Type B pancreatic cell (in vitro differentiated cells): ENCODE results near the gene PSMC4. TPM values are rescaled to one million over a fixed set of nuclear protein-coding genes. Genes with fewer than 3 reads are reported as not detected.

Experiments used
- DNase-seq: peaks from one replicate; pipeline ENCODE4 v3.0.0; 2021; ENCODE audit warnings: mixed read lengths; ENCODE audit not compliant: unreplicated experiment; ENCODE audit errors: extremely low spot score
- H3K27ac Mint-ChIP-seq: 2 replicates; pipeline ENCODE4 v1.8.0; 2021; ENCODE audit warnings: mild to moderate bottlenecking, mixed read lengths
- H3K27me3 Mint-ChIP-seq: 2 replicates; pipeline ENCODE4 v1.8.0; 2021; ENCODE audit warnings: mixed read lengths
- H3K36me3 Mint-ChIP-seq: 2 replicates; pipeline ENCODE4 v1.8.0; 2021; ENCODE audit warnings: mixed read lengths
- H3K4me1 Mint-ChIP-seq: one replicate; pipeline ENCODE4 v1.8.0; 2021; ENCODE audit warnings: mixed read lengths; ENCODE audit not compliant: unreplicated experiment
- H3K4me3 Mint-ChIP-seq: 2 replicates; pipeline ENCODE4 v1.8.0; 2021; ENCODE audit warnings: mild to moderate bottlenecking, mixed read lengths
- H3K9me3 Mint-ChIP-seq: 2 replicates; pipeline ENCODE4 v1.8.0; 2021; ENCODE audit warnings: mixed read lengths
- long read RNA-seq: library from polyadenylated mRNA; unstranded; transcript quantifications from one replicate; pipeline ENCODE4 v2.0.0, GENCODE V29; 2020
- total RNA-seq: library from RNA; stranded (reverse); gene quantifications from 2 replicates; pipeline ENCODE4 v1.2.1, GENCODE V29; 2021; ENCODE audit warnings: low replicate concordance
- TF ChIP-seq, protein P1 (sequence below): fragments of 200-600 bp; sonication (generic); conservative IDR thresholded peaks from 2 replicates; pipeline ENCODE4 v1.5.0; 2021; ENCODE audit warnings: antibody characterized with exemption, mild to moderate bottlenecking

PSMC4 gene
- total RNA-seq = 100 and 102 TPM in 2 replicates
- long read RNA-seq, transcript PSMC4-201 (11 exons, 1,591 nt) = major isoform, 556 of 588 reads
- long read RNA-seq, partial matches to known transcripts = 12 of 588 reads
- long read RNA-seq, other reads (novel, unspliced or antisense) = 11 of 588 reads

DNA sequence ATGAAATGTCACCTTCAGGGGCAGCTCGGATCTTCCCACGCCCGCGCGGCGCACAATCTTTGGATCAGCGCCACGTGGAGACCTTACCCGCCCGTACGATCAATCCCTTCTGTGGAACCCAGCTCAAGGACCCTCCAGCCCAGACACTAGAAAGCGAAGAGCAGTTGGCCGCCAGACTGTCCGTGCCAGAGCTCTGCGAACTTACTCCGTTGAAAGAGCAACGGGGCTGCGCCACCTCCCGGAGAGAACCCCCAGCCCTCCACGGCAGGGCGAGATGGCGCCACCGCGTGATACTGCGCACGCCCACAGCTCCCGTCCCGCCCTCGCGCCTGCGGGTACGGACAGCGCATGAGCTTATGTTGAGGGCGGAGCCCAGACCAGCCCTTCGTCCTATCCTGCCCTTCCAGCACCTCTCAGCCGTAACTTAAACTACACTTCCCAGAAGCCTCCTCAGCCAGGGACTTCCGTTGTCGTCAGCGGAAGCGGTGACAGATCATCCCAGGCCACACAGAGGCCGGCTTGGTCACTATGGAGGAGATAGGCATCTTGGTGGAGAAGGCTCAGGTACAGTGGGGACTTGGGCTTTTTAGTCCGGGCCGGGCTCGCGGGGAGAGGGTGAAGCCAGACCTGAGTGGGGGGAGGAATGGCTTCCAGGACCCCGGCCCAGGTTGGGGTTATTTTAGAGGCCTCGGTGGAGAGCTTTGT lies at the start of gene PSMC4:
PSMC4 (plus strand) TSS at position 491 of the 705 bp plus-strand sequence; CDS start at position 529, 38 bp downstream.
- Mint-ChIP-seq H3K27me3 (no peaks in the 10 kb centered on the region), H3K36me3 (peaks cover 31% of the 10 kb centered on the region), H3K4me3 (peak within 1 kb of the TSS; percentile 100), H3K27ac (peak within 1 kb of the TSS; percentile 97), H3K9me3 (no peaks in the 10 kb centered on the region), H3K4me1 (peaks cover 25% of the 10 kb centered on the region)
- TF ChIP-seq, protein P1, sequence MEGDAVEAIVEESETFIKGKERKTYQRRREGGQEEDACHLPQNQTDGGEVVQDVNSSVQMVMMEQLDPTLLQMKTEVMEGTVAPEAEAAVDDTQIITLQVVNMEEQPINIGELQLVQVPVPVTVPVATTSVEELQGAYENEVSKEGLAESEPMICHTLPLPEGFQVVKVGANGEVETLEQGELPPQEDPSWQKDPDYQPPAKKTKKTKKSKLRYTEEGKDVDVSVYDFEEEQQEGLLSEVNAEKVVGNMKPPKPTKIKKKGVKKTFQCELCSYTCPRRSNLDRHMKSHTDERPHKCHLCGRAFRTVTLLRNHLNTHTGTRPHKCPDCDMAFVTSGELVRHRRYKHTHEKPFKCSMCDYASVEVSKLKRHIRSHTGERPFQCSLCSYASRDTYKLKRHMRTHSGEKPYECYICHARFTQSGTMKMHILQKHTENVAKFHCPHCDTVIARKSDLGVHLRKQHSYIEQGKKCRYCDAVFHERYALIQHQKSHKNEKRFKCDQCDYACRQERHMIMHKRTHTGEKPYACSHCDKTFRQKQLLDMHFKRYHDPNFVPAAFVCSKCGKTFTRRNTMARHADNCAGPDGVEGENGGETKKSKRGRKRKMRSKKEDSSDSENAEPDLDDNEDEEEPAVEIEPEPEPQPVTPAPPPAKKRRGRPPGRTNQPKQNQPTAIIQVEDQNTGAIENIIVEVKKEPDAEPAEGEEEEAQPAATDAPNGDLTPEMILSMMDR = peak; percentile 75
- DNase-seq = peak; percentile 98

DNA sequence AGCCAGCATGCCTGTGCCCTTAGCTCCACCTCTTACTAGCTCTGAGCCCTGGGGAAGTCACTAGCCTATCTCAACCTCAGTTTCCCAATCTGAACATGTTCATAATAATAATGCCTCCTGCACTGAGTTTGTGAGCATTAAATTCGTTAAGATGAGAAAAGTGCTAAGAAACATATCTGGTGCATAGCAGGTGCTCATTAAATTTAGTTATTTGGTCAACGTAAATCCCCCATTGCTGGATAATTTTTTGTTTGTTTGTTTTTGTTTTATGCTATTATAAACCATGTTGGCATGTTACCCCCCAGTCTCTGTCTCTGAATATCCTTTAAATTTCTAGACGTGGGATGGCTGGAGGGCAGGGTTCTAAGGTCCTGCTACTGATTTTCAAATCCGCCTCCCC lies 47.1 kb upstream of the PSMC4 start:
- no peaks in the 10 kb centered on the region for H3K36me3 Mint-ChIP-seq
- H3K4me1 Mint-ChIP-seq = no peaks in the 10 kb centered on the region
- H3K27ac Mint-ChIP-seq = no peak overlapping the region
- H3K9me3 Mint-ChIP-seq = no peaks in the 10 kb centered on the region
- DNase-seq = no peak
- TF ChIP-seq, protein P1 = no peak
- no peak overlapping the region for H3K4me3 Mint-ChIP-seq
- no peaks in the 10 kb centered on the region for H3K27me3 Mint-ChIP-seq

DNA sequence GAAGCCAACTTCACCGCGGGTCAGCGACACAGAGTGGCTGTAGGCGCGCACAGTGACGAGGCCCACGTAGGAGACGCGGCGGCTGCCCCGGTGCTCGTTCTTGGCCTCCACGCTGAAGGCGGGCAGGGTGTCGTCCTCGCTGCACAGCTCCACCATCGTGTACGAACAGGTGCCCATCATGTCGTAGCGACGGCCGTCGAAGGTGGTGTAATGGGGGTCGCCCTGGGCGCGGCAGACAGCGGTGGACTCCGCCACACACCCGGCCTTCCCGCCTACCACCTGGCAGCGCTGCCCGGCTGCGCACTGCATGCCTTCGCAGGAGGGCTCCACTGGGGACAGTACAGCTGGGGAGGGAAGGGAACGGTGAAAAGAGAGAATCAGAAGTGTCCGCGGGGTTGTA lies 46.6 kb upstream of the PSMC4 start:
- Mint-ChIP-seq H3K4me1 (no peaks in the 10 kb centered on the region), H3K36me3 (no peaks in the 10 kb centered on the region), H3K4me3 (no peak overlapping the region), H3K9me3 (no peaks in the 10 kb centered on the region), H3K27ac (no peak overlapping the region), H3K27me3 (no peaks in the 10 kb centered on the region)
- peak; percentile 67 for DNase-seq
- TF ChIP-seq, protein P1 = no peak

DNA sequence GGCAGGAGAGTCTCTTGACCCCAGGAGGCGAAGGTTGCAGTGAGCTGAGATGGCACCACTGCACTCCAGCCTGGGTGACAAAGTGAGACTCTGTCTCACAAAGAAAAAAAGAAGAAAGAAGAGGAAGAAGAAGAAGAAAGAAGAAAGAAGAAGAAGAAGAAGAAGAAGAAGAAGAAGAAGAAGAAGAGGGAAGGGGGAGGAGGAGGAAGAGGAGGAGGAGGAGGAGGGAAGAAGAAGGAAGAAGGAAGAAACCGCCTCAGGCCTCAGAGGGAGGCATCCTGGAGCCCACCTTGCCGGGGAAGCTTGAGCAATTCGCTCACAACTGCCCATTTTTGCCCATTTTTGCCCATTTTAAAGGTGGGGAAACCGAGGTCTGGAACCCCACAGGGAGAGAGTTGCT lies 46.0 kb upstream of the PSMC4 start:
- Mint-ChIP-seq H3K4me1 (no peaks in the 10 kb centered on the region), H3K9me3 (no peaks in the 10 kb centered on the region), H3K27me3 (no peaks in the 10 kb centered on the region), H3K4me3 (no peak overlapping the region), H3K36me3 (no peaks in the 10 kb centered on the region), H3K27ac (no peak overlapping the region)
- TF ChIP-seq, protein P1 = no peak
- DNase-seq = no peak

DNA sequence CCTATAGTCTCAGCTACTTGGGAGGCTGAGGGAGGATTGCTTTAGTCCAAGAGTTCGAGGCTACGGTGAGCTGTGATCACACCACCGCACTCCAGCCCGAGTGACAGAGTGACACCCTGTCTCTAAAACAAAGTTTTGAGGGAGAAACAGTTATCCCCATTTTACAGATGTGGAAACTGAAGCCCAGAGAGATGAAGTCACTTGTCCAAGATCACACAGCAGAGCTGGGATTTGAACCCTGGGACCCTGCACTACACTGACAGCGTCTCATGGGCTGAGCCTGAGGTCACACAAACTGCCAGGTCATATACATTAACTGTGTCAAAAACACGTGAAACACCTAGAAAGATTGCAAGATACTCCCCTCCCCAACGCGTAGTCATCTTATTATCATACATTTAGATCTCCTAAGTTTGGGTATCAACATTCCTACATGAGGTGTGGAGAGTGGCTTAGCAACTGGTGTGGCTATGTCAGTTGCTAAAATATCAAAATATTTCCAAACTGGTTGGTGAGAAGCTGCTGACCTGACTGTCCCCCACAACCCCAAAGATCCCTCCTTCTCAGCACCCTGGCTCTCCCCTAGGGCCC lies 44.7 kb upstream of the PSMC4 start:
- Mint-ChIP-seq H3K9me3 (no peaks in the 10 kb centered on the region), H3K4me1 (no peaks in the 10 kb centered on the region), H3K27ac (peak overlapping the region; percentile 84), H3K27me3 (no peaks in the 10 kb centered on the region), H3K4me3 (no peak overlapping the region), H3K36me3 (no peaks in the 10 kb centered on the region)
- DNase-seq = no peak
- TF ChIP-seq, protein P1 = no peak
